ENCODE measurements around the gene CXCL14.

GRCh38 chr5:135546912-135547311, 31.9 kb downstream of the CXCL14 start:
- TF ChIP-seq POLR2AphosphoS5 (IDR thresholded peaks at IDR 0.05; ENCODE audit: insufficient read depth in 1 of 2, low read depth in 1 of 2) (no peak), POLR2A (IDR thresholded peaks at IDR 0.05) (no peak)
